Esophagus muscularis mucosa (tissue), 4 donors: ENCODE results near the gene RCN1.

Experiments
- CTCF ChIP-seq, 3 experiments: fragments of 200-600 bp in 2 of 3; fragments of 450-650 bp in 1 of 3; sonication (generic) in 2 of 3; IDR thresholded peaks; one replicate each; pipeline ENCODE4 v1.5.1; 2017 to 2019; ENCODE audit warnings: antibody characterized with exemption in 3 of 3, mild to moderate bottlenecking in 2 of 3, moderate library complexity in 1 of 3
- EP300 ChIP-seq: sonication (generic); formaldehyde crosslinking; IDR thresholded peaks from one replicate; pipeline ENCODE4 v1.6.1; 2017; ENCODE audit warnings: antibody characterized with exemption
- POLR2A ChIP-seq: fragments of 450-650 bp; IDR thresholded peaks from one replicate; pipeline ENCODE4 v1.6.1; 2017; ENCODE audit warnings: antibody characterized with exemption, moderate library complexity, mild to moderate bottlenecking, low read depth
- POLR2AphosphoS5 ChIP-seq, 2 donors: sonication (generic); formaldehyde crosslinking; IDR thresholded peaks; one replicate each; pipeline ENCODE4 v1.6.1; 2017; ENCODE audit warnings: antibody characterized with exemption in 2 of 2

- TF ChIP-seq POLR2AphosphoS5 (IDR thresholded peaks at IDR 0.05): no peak
- TF ChIP-seq CTCF (IDR thresholded peaks at IDR 0.05): no peak
- no peak for TF ChIP-seq POLR2A
- no peak for TF ChIP-seq EP300
Observed at GRCh38 chr11:32045456-32045855, 45.4 kb upstream of the RCN1 start.
